Panc1 (cell line): ENCODE results near the gene S100A5. TPM values are rescaled to one million over a fixed set of nuclear protein-coding genes. Genes with fewer than 3 reads are reported as not detected.

ENCODE experiments used
- ATAC-seq: fragments of 200-7000 bp; cut with Tn5 transposase; 2 replicates; pipeline ENCODE4 v1.9.1; 2020; ENCODE audit warnings: mild to moderate bottlenecking, moderate library complexity
- BruUV-seq: library from RNA; stranded (reverse); fragments of 400-500 nt; replicated peaks from 2 replicates; lab custom pipeline; 2021; lab: Mats Ljungman, UMichigan
- CTCF ChIA-PET: fragments of 300-600 bp; sonication (Branson Sonifier 250); formaldehyde crosslinking; loops from one replicate; lab custom pipeline; 2022; ENCODE audit warnings: antibody characterized with exemption; lab: Charles Lee
- POLR2A ChIA-PET: fragments of 300-600 bp; sonication (Branson Sonifier 250); formaldehyde crosslinking; loops from one replicate; lab custom pipeline; 2022; ENCODE audit warnings: antibody characterized with exemption; lab: Charles Lee
- DNase-seq: peaks from one replicate; pipeline ENCODE4 v3.0.0-alpha.2; 2010; ENCODE audit warnings: low read depth, low spot score
- H3K27ac ChIP-seq: 2 replicates; pipeline ENCODE4 v1.5.1; 2011; ENCODE audit warnings: mild to moderate bottlenecking, low read length, inconsistent platforms
- H3K27me3 ChIP-seq: fragments of 200-500 bp; sonication (Bioruptor generic); 2 replicates; pipeline ENCODE4 v1.6.0; 2014; ENCODE audit warnings: low read length, inconsistent platforms; ENCODE audit not compliant: control insufficient read depth, insufficient read depth
- H3K36me3 ChIP-seq: fragments of 200-500 bp; sonication (Bioruptor generic); 2 replicates; pipeline ENCODE4 v1.5.1; 2014; ENCODE audit warnings: inconsistent platforms, mild to moderate bottlenecking, low read length, moderate library complexity; ENCODE audit not compliant: control insufficient read depth, insufficient read depth
- H3K4me1 ChIP-seq: 2 replicates; pipeline ENCODE4 v1.5.1; 2011; ENCODE audit warnings: inconsistent platforms, mild to moderate bottlenecking, low read length, moderate library complexity; ENCODE audit not compliant: control insufficient read depth, insufficient read depth
- H3K4me3 ChIP-seq, 2 experiments: 2 replicates each; pipeline ENCODE4 v1.5.1; 2011 to 2012; ENCODE audit warnings: low read depth in 2 of 2, low read length in 2 of 2, mild to moderate bottlenecking in 2 of 2, inconsistent platforms in 1 of 2, moderate library complexity in 1 of 2
- H3K9me3 ChIP-seq: fragments of 200-500 bp; sonication (Bioruptor generic); 2 replicates; pipeline ENCODE4 v1.5.1; 2014; ENCODE audit warnings: low read depth, mild to moderate bottlenecking, inconsistent platforms, low read length, moderate library complexity; ENCODE audit not compliant: control insufficient read depth, insufficient read depth
- CTCF ChIP-seq: fragments of 450-650 bp; IDR thresholded peaks from 2 replicates; pipeline ENCODE4 v1.5.1; 2017; ENCODE audit warnings: mild to moderate bottlenecking
- POLR2AphosphoS5 ChIP-seq: IDR thresholded peaks from 2 replicates; pipeline ENCODE4 v1.6.1; 2012; ENCODE audit warnings: mild to moderate bottlenecking, low read depth, low read length, moderate library complexity
- REST ChIP-seq, 2 experiments: IDR thresholded peaks; 2 replicates each; pipeline ENCODE4 v1.6.1; 2011 to 2012; ENCODE audit warnings: low read depth in 2 of 2, control low read depth in 1 of 2, low read length in 1 of 2, mild to moderate bottlenecking in 1 of 2, moderate library complexity in 1 of 2; ENCODE audit not compliant: insufficient read depth in 1 of 2
- SIN3A ChIP-seq: IDR thresholded peaks from 2 replicates; pipeline ENCODE4 v1.6.1; 2012; ENCODE audit warnings: low read depth, mild to moderate bottlenecking, low read length, moderate library complexity, borderline replicate concordance; ENCODE audit not compliant: insufficient read depth
- TCF7L2 ChIP-seq: IDR thresholded peaks from 2 replicates; pipeline ENCODE4 v1.6.1; 2011; ENCODE audit warnings: mild to moderate bottlenecking, low read depth, low read length, inconsistent platforms
- in situ Hi-C: cut with HindIII; loops from 2 replicates; pipeline ENCODE4 v1.10.0; 2016; ENCODE audit warnings: low sequenced_read_pairs, low pct_unique_long_range_greater_than_20kb
- intact Hi-C: fragments of 100-400 bp; cut with micrococcal nuclease; formaldehyde crosslinking; loops from one replicate; pipeline ENCODE4 v1.10.0; 2022; ENCODE audit not compliant: unreplicated experiment
- total RNA-seq: library from RNA; stranded (reverse); gene quantifications from one replicate; pipeline ENCODE4 v1.2.1, GENCODE V29; 2021; ENCODE audit not compliant: unreplicated experiment

The S100A5 gene
- total RNA-seq, 1 experiment from 2014 or later: 0.72 TPM

GRCh38 chr1:153541641-153542590, 1.2 kb upstream of the S100A5 start:
- no peak overlapping the region for H3K4me3 ChIP-seq
- peaks cover 94% of the 10 kb centered on the region for H3K4me1 ChIP-seq
- no peak for ATAC-seq
- CTCF ChIA-PET: no interaction called here
- peak overlapping the region; percentile 98 for H3K27ac ChIP-seq
- no TSS peak for BruUV-seq
- POLR2A ChIA-PET: interaction anchor here (0.6 kb wide), 1 partner anchor 23 kb away, joined by 6 read pairs; the partner anchor contains the start of gene S100A2
- TF ChIP-seq REST (IDR thresholded peaks at IDR 0.05; ENCODE audit: insufficient read depth in 1 of 2, low read depth in 2 of 2, low read length in 1 of 2) (no peak), CTCF (no peak), POLR2AphosphoS5 (no peak), TCF7L2 (no peak)
- no peaks in the 10 kb centered on the region for H3K36me3 ChIP-seq
- intact Hi-C loops (no loop called here), in situ Hi-C loops (no loop called here)
- no peaks in the 10 kb centered on the region for H3K27me3 ChIP-seq
- no peaks in the 10 kb centered on the region for H3K9me3 ChIP-seq
- DNase-seq: no peak

- POLR2A ChIA-PET: interaction anchor here (0.6 kb wide), 1 partner anchor 28 kb away, joined by 3 read pairs; no protein-coding TSS in a partner anchor
- Histone ChIP-seq H3K4me3 (no peak overlapping the region), H3K9me3 (no peaks in the 10 kb centered on the region), H3K27me3 (no peaks in the 10 kb centered on the region), H3K27ac (peak overlapping the region; percentile 98), H3K4me1 (peaks cover 80% of the 10 kb centered on the region), H3K36me3 (no peaks in the 10 kb centered on the region; the same call in 1 of the 2 replicates)
- intact Hi-C loops (no loop called here), in situ Hi-C loops (no loop called here)
- DNase-seq: no peak
- BruUV-seq: no TSS peak
- ATAC-seq: no peak
- CTCF ChIA-PET: interaction anchor here (1.3 kb wide), 1 partner anchor 29 kb away, joined by 3 read pairs; no protein-coding TSS in a partner anchor
- no peak for TF ChIP-seq CTCF
- no peak for TF ChIP-seq TCF7L2
- TF ChIP-seq REST (IDR thresholded peaks at IDR 0.05; ENCODE audit: insufficient read depth in 1 of 2, low read depth in 2 of 2, low read length in 1 of 2): no peak
- no peak for TF ChIP-seq POLR2AphosphoS5
- TF ChIP-seq SIN3A: no peak
These were observed 1.2 kb downstream of the S100A5 start for GRCh38 chr1:153539395-153540093.
